Measurements from ENCODE around the gene FAM13A. TPM values are rescaled to one million over a fixed set of nuclear protein-coding genes. Genes with fewer than 3 reads are reported as not detected.

FAM13A gene
- total and polyA plus RNA-seq, 2 donors (not counting 1 experiment from before 2014, with no cell fraction given): 0.51 to 2.1 TPM

DNA sequence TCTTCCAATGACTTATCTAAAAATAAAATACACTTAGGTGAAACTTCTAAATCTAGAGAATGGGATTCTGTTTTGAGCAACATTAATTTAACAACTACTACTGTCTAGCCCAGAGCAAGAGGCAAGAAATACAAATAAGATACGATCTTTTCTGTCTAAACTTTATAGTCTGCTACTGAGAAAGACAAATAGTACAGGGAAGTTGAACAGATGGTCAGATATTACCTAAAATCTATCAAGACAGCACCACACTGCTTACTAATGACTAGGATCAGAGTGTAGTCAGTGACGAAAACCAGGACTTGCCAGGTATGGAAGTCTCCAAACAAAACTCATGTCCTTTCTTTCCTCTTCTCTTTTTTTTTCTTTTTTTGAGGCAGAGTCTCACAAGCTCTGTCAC is 7.1 kb downstream of the FAM13A start:
- CTCF ChIA-PET: no interaction called here
- H3K27me3 Mint-ChIP-seq: no peaks in the 10 kb centered on the region

DNA sequence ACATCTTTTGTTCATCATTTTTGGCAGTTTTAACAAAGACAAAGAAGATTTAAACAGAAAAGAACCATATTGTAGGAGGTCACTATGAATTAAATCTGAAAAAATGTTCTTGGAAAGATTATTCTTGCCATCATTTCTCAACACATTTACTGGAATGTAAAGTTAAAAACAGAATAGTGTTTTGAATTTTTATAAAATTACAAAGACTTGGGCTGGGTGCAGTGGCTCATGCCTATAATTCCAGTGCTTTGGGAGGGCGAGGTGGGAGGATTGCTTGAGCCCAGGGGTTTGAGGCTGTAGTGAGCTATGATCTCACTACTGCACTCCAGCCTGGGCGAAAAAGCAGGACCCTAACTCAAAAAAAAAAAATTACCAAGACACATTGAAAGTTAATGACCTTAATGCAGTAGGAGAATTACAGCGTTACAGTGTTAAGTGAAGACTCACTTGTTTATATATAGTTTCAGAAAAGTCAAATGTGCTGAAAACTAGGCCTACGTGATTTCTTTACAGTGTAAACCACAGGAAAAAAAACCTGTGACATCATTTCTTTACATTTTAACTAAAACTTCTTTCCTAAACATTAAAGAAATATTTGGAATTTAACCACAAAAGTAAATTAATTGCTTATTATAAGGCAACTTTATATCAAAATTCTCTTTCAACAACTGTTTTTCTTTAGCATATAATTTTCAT is 7.9 kb downstream of the FAM13A start:
- Mint-ChIP-seq H3K4me3 (no peak overlapping the region), H3K27ac (no peak overlapping the region), H3K27me3 (no peaks in the 10 kb centered on the region), H3K4me1 (peaks cover 4% of the 10 kb centered on the region), H3K9me3 (ENCODE audit: insufficient read depth) (peaks cover 4% of the 10 kb centered on the region)
- H3K9ac ChIP-seq (ENCODE audit: low read length): no peak overlapping the region
- H2AFZ ChIP-seq (ENCODE audit: insufficient read depth, low read depth, low read length, poor library complexity, severe bottlenecking): no peak overlapping the region
- H4K20me1 ChIP-seq (ENCODE audit: control insufficient read depth, insufficient read depth, low read length, poor library complexity, severe bottlenecking): no peaks in the 10 kb centered on the region
- no CpG with 5 or more reads among the region's 4 CpGs for WGBS (ENCODE audit: insufficient coverage)
- DNase-seq (no peak), ATAC-seq (ENCODE audit: low read depth) (no peak)
- intact Hi-C loops (cut with micrococcal nuclease): no loop called here
- H3K4me1 ChIP-seq (ENCODE audit: control insufficient read depth in 2 of 2, insufficient read depth in 2 of 2, low read length in 2 of 2): no peaks in the 10 kb centered on the region
- no peaks in the 10 kb centered on the region for H3K36me3 ChIP-seq (replicated peaks in 1 of 2; ENCODE audit: control extremely low read depth in 1 of 2, control insufficient read depth in 1 of 2, extremely low read depth in 1 of 2, insufficient read depth in 2 of 2, low read length in 1 of 2)
- H3K4me3 ChIP-seq (ENCODE audit: control extremely low read depth in 1 of 5, extremely low read depth in 1 of 5, insufficient read depth in 1 of 5, low read depth in 2 of 5, low read length in 4 of 5): no peak overlapping the region
- H3K79me2 ChIP-seq (ENCODE audit: control insufficient read depth, insufficient read depth, low read length): no peaks in the 10 kb centered on the region
- TF ChIP-seq, protein P1, sequence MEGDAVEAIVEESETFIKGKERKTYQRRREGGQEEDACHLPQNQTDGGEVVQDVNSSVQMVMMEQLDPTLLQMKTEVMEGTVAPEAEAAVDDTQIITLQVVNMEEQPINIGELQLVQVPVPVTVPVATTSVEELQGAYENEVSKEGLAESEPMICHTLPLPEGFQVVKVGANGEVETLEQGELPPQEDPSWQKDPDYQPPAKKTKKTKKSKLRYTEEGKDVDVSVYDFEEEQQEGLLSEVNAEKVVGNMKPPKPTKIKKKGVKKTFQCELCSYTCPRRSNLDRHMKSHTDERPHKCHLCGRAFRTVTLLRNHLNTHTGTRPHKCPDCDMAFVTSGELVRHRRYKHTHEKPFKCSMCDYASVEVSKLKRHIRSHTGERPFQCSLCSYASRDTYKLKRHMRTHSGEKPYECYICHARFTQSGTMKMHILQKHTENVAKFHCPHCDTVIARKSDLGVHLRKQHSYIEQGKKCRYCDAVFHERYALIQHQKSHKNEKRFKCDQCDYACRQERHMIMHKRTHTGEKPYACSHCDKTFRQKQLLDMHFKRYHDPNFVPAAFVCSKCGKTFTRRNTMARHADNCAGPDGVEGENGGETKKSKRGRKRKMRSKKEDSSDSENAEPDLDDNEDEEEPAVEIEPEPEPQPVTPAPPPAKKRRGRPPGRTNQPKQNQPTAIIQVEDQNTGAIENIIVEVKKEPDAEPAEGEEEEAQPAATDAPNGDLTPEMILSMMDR (IDR thresholded peaks at IDR 0.05): no peak
- TF ChIP-seq EZH2 (IDR thresholded peaks at IDR 0.05; ENCODE audit: borderline replicate concordance, insufficient read depth, low read depth, low read length, poor library complexity, severe bottlenecking): no peak
- ChIA-PET CTCF (no interaction called here), POLR2A (no interaction called here)
- no peak overlapping the region for H3K4me2 ChIP-seq (replicated peaks; ENCODE audit: low read depth, low read length, poor library complexity, severe bottlenecking)
- no peak overlapping the region for H3K27ac ChIP-seq (ENCODE audit: low read length in 2 of 2)
- H3K9me3 ChIP-seq (ENCODE audit: control extremely low read depth in 1 of 3, control insufficient read depth in 2 of 3, insufficient read depth in 1 of 3, low read length in 2 of 3): no peaks in the 10 kb centered on the region
- H3K27me3 ChIP-seq (replicated peaks in 1 of 4; ENCODE audit: control extremely low read depth in 1 of 4, control insufficient read depth in 3 of 4, insufficient read depth in 4 of 4, low read length in 3 of 4): no peaks in the 10 kb centered on the region

More for the DNA sequence above, 7.1 kb downstream of the FAM13A start:
- Histone ChIP-seq H3K4me3 (ENCODE audit: control extremely low read depth in 1 of 5, extremely low read depth in 1 of 5, insufficient read depth in 1 of 5, low read depth in 2 of 5, low read length in 4 of 5) (no peak overlapping the region), H3K9me3 (ENCODE audit: control extremely low read depth in 1 of 3, control insufficient read depth in 2 of 3, insufficient read depth in 1 of 3, low read length in 2 of 3) (no peaks in the 10 kb centered on the region), H4K20me1 (ENCODE audit: control insufficient read depth, insufficient read depth, low read length, poor library complexity, severe bottlenecking) (no peaks in the 10 kb centered on the region), H3K9ac (ENCODE audit: low read length) (no peak overlapping the region), H3K4me2 (replicated peaks; ENCODE audit: low read depth, low read length, poor library complexity, severe bottlenecking) (no peak overlapping the region), H3K36me3 (replicated peaks in 1 of 2; ENCODE audit: control extremely low read depth in 1 of 2, control insufficient read depth in 1 of 2, extremely low read depth in 1 of 2, insufficient read depth in 2 of 2, low read length in 1 of 2) (no peaks in the 10 kb centered on the region), H3K79me2 (ENCODE audit: control insufficient read depth, insufficient read depth, low read length) (no peaks in the 10 kb centered on the region), H3K27ac (ENCODE audit: low read length in 2 of 2) (no peak overlapping the region), H3K4me1 (ENCODE audit: control insufficient read depth in 2 of 2, insufficient read depth in 2 of 2, low read length in 2 of 2) (no peaks in the 10 kb centered on the region), H3K27me3 (replicated peaks in 1 of 4; ENCODE audit: control extremely low read depth in 1 of 4, control insufficient read depth in 3 of 4, insufficient read depth in 4 of 4, low read length in 3 of 4) (no peaks in the 10 kb centered on the region), H2AFZ (ENCODE audit: insufficient read depth, low read depth, low read length, poor library complexity, severe bottlenecking) (no peak overlapping the region)
- peaks cover 2% of the 10 kb centered on the region for H3K4me1 Mint-ChIP-seq
- no peak overlapping the region for H3K27ac Mint-ChIP-seq
- no peak for TF ChIP-seq EZH2 (IDR thresholded peaks at IDR 0.05; ENCODE audit: borderline replicate concordance, insufficient read depth, low read depth, low read length, poor library complexity, severe bottlenecking)
- TF ChIP-seq, protein P1 (IDR thresholded peaks at IDR 0.05): no peak
- DNase-seq: no peak
- intact Hi-C loops (cut with micrococcal nuclease): no loop called here
- peaks cover 4% of the 10 kb centered on the region for H3K9me3 Mint-ChIP-seq (ENCODE audit: insufficient read depth)
- POLR2A ChIA-PET: no interaction called here
- H3K4me3 Mint-ChIP-seq: no peak overlapping the region
- 100% methylated on average over 1 of the region's 2 CpGs for WGBS (ENCODE audit: insufficient coverage)
- ATAC-seq (ENCODE audit: low read depth): no peak
